ENCODE data around the gene PNPLA3.
"Not testable (repeated sequence)": the region's sequence is repeated elsewhere in the genome, so short reads cannot be mapped to it uniquely, and the experiment has no call there.

PNPLA3 gene

GRCh38 chr22:43889860-43890253 lies 33.7 kb upstream of the PNPLA3 start:
- no peak for DNase-seq

GRCh38 chr22:43890901-43891331 lies 32.7 kb upstream of the PNPLA3 start:
- no peak for DNase-seq

GRCh38 chr22:43891360-43892182 lies 32.0 kb upstream of the PNPLA3 start, which contains the start of gene PNPLA5:
TSS of gene PNPLA5 (minus strand) at chr22:43892013. CDS start at chr22:43891880, 133 bp downstream.
- no peak for DNase-seq

GRCh38 chr22:43892183-43892894 lies 31.3 kb upstream of the PNPLA3 start:
- DNase-seq = no peak

GRCh38 chr22:43893266-43893665 lies 30.3 kb upstream of the PNPLA3 start:
- DNase-seq = no peak

- DNase-seq = no peak
Measured at GRCh38 chr22:43894122-43894521, 29.5 kb upstream of the PNPLA3 start.

- DNase-seq = no peak
Measured at GRCh38 chr22:43895986-43896645, 27.5 kb upstream of the PNPLA3 start.

GRCh38 chr22:43897751-43898261 lies 25.8 kb upstream of the PNPLA3 start:
- DNase-seq = no peak

- DNase-seq = no peak
Measured at GRCh38 chr22:43900206-43900605, 23.4 kb upstream of the PNPLA3 start.

GRCh38 chr22:43901976-43902643 lies 21.5 kb upstream of the PNPLA3 start:
- no peak for DNase-seq

- not testable (repeated sequence) for DNase-seq
Measured at GRCh38 chr22:43903033-43903432, 20.6 kb upstream of the PNPLA3 start.

GRCh38 chr22:43904412-43904811 lies 19.2 kb upstream of the PNPLA3 start:
- not testable (repeated sequence) for DNase-seq

GRCh38 chr22:43905681-43906080 lies 17.9 kb upstream of the PNPLA3 start:
- no peak for DNase-seq

GRCh38 chr22:43909708-43910107 lies 13.9 kb upstream of the PNPLA3 start:
- DNase-seq = no peak

- no peak for DNase-seq
Measured at GRCh38 chr22:43910178-43910695, 13.4 kb upstream of the PNPLA3 start.

- DNase-seq = no peak
Measured at GRCh38 chr22:43911351-43911750, 12.3 kb upstream of the PNPLA3 start.

GRCh38 chr22:43917521-43917920 lies 6.1 kb upstream of the PNPLA3 start:
- DNase-seq = no peak

GRCh38 chr22:43919106-43919973 lies 4.3 kb upstream of the PNPLA3 start:
- no peak for DNase-seq

GRCh38 chr22:43921370-43921769 lies 2.2 kb upstream of the PNPLA3 start:
- DNase-seq = no peak

- DNase-seq = no peak
Measured at GRCh38 chr22:43922123-43922522, 1.5 kb upstream of the PNPLA3 start.

- DNase-seq = peak; percentile 74
Measured at GRCh38 chr22:43923191-43923590, 414 bp upstream of the PNPLA3 start.

- DNase-seq = no peak
Measured at GRCh38 chr22:43924877-43925276, 1.3 kb downstream of the PNPLA3 start.

Data from NCI-H1694 treated with DMSO at 0.1 percent for 48 hours (cell line).